Neuron (in vitro differentiated cells): ENCODE results near the gene GRN.
"Not testable (repeated sequence)": the region's sequence is repeated elsewhere in the genome, so short reads cannot be mapped to it uniquely, and the experiment has no call there.

Source experiments
- H2AFZ ChIP-seq: one replicate; pipeline ENCODE4 v1.6.1; 2013; ENCODE audit warnings: low read depth, mild to moderate bottlenecking, inconsistent platforms, low read length, moderate library complexity
- H3K27me3 ChIP-seq: one replicate; pipeline ENCODE4 v1.6.1; 2013; ENCODE audit warnings: low read length; ENCODE audit not compliant: insufficient read depth
- H3K36me3 ChIP-seq: one replicate; pipeline ENCODE4 v1.6.1; 2013; ENCODE audit warnings: low read length; ENCODE audit not compliant: insufficient read depth
- H3K4me1 ChIP-seq: one replicate; pipeline ENCODE4 v1.6.1; 2013; ENCODE audit warnings: low read length; ENCODE audit not compliant: insufficient read depth
- H3K4me3 ChIP-seq: 2 replicates; pipeline ENCODE4 v1.5.1; 2013; ENCODE audit warnings: mild to moderate bottlenecking, low read length, moderate library complexity
- H3K9me3 ChIP-seq: one replicate; pipeline ENCODE4 v1.6.1; 2013; ENCODE audit warnings: low read length

GRN gene

GRCh38 chr17:44390250-44390870 is 45.3 kb downstream of the GRN start:
- Histone ChIP-seq H3K4me1 (peaks cover 4% of the 10 kb centered on the region), H3K9me3 (no peaks in the 10 kb centered on the region), H3K36me3 (peaks cover 5% of the 10 kb centered on the region), H2AFZ (no peak overlapping the region), H3K27me3 (no peaks in the 10 kb centered on the region), H3K4me3 (no peak overlapping the region)

DNA sequence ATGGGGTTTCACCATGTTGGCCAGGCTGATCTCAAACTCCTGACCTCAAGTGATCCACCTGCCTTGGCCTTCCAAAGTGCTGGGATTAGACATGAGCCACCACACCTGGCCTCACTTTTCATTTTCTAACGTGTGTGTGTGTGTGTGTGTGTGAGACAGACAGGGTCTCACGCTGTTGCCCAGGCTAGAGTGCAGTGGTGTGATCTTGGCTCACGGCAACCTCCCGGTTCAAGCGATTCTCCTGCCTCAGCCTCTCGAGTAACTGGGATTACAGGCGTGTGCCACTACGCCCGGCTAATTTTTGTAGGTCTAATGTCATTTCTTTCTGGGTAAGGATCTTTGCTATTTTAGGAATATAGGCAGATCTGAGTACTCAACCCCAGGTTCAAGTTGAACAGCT is 49.0 kb downstream of the GRN start:
- H3K4me1 ChIP-seq, H3K4me3 ChIP-seq, H2AFZ ChIP-seq, H3K9me3 ChIP-seq, H3K27me3 ChIP-seq: not testable (repeated sequence)
- peaks cover 39% of the 10 kb centered on the region for H3K36me3 ChIP-seq

DNA sequence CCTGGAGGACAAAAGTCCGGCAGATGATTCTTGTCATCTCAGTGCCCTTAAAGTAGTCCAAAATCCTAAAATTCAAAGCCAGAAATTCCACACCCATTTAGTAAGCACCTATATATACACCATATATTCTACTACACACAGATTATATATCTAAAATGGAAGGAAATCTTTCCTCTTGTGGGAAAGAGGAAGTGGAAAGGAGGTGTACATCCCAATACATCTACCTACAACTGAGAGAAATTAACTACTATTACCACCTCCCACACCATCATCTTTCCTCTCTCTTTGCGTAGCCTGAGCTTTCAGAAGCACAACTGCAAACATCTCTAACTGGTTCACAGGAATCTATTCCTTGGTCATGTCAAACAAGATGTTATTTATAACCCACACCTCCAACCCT is 49.7 kb downstream of the GRN start:
- H3K4me1 ChIP-seq: no peaks in the 10 kb centered on the region
- H3K36me3 ChIP-seq: peaks cover 46% of the 10 kb centered on the region
- H3K4me3 ChIP-seq: no peak overlapping the region
- H3K9me3 ChIP-seq: no peaks in the 10 kb centered on the region
- H2AFZ ChIP-seq: no peak overlapping the region
- H3K27me3 ChIP-seq: no peaks in the 10 kb centered on the region

DNA sequence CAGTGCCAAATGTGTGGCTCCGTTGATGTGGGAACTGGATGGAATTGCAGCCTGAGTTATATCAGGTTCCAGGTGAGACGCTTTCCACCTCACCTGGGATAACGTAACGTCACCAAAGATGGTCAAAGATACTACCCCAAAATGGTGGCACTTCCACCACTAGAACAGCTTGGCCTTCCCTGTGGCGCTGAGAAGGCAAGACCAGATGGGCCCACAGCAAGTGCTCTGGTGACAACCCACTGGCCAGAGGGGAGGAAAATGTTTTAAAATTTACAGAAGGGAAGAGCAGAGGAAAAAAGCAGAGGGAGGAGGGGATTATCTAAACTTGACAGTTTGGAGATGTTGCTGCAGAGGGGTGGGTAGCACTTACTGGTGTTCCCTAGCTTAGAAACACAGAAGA is 51.8 kb downstream of the GRN start:
- Histone ChIP-seq H3K4me1 (no peaks in the 10 kb centered on the region), H3K4me3 (no peak overlapping the region), H3K36me3 (peaks cover 63% of the 10 kb centered on the region), H3K9me3 (no peaks in the 10 kb centered on the region), H2AFZ (no peak overlapping the region), H3K27me3 (no peaks in the 10 kb centered on the region)

- peaks cover 66% of the 10 kb centered on the region for H3K36me3 ChIP-seq
Measured at GRCh38 chr17:44397479-44398440, 52.7 kb downstream of the GRN start.

GRCh38 chr17:44398692-44399691 is 53.9 kb downstream of the GRN start:
- Histone ChIP-seq H3K36me3 (peaks cover 70% of the 10 kb centered on the region), H3K4me1 (no peaks in the 10 kb centered on the region), H3K9me3 (no peaks in the 10 kb centered on the region), H3K4me3 (no peak overlapping the region), H3K27me3 (no peaks in the 10 kb centered on the region), H2AFZ (no peak overlapping the region)

More at GRCh38 chr17:44397479-44398440, 52.7 kb downstream of the GRN start:
- no peaks in the 10 kb centered on the region for H3K4me1 ChIP-seq
- H2AFZ ChIP-seq: no peak overlapping the region
- H3K27me3 ChIP-seq: no peaks in the 10 kb centered on the region
- H3K4me3 ChIP-seq: no peak overlapping the region
- no peaks in the 10 kb centered on the region for H3K9me3 ChIP-seq

- Histone ChIP-seq H3K27me3 (no peaks in the 10 kb centered on the region), H3K36me3 (peaks cover 74% of the 10 kb centered on the region), H3K4me3 (no peak overlapping the region), H2AFZ (no peak overlapping the region), H3K9me3 (no peaks in the 10 kb centered on the region), H3K4me1 (no peaks in the 10 kb centered on the region)
Measured at GRCh38 chr17:44400226-44400847, 55.2 kb downstream of the GRN start.
